GF-D8 (cell line): Measurements from ENCODE around the gene KIT.
"Not testable (repeated sequence)": the region's sequence is repeated elsewhere in the genome, so short reads cannot be mapped to it uniquely, and the experiment has no call there.

Experiments
- DNase-seq: peaks from one replicate; lab custom pipeline; 2025; lab: John Stamatoyannopoulos, UW

The KIT gene

GRCh38 chr4:54657551-54658251 is at the start of gene KIT:
Gene KIT, plus strand, starts transcription at chr4:54657957. Its CDS starts 58 bp downstream, at chr4:54658015.
- DNase-seq = no peak

DNA sequence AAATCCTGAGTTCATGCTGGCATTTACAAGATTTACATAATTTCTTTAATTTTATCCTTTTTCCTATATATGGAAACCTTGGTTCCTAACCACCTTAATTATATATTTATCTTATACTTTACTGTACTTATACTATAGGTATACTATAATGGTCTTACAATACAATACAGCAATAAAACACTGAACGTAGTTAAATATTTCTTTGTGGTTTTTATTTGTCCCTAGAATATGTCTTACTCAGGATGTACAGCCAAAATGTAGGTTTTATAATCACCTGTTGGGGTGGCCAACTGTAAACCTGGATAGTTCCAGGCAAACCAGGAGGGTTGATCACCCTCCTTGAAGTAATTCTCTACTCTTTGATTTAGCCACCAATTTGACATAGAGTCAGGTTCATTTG is 48.4 kb upstream of the KIT start:
- DNase-seq = no peak

DNA sequence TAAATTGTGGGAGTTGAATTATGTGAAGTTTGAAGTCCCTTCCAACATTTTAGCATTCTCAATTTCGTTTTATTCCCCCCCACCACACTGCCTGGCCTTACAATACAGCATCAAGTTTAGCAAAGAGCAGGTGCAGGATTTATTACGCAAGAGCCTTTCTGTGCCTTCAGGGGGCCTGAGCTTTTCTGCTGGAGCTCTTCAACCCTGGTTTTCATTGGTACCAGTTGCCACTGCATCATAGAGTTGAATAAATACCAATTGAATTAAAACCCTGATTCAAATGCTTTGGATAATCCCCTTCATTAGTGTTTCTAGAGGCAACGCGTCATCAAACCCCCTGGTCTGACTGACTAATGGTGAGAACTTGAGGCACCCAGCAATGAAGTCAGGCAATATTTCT is 43.6 kb upstream of the KIT start:
- no peak for DNase-seq

DNA sequence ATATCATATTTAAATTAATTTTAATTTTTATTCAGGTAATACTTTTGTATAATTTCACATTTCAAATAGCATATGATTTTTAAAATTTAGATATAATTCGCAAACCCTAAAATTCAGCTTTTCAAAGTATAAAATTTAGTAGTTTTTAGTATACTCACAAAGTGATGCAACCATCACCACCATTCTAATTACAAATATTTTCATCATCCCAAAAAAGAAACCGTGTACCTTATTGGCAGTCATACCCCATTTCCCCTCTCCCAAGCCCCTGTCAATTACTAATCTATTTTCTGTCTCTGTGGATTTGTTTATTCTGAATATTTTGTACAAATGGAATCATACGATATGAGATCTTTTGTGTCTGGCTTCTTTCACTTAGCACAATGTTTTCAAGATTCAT is 37.0 kb upstream of the KIT start:
- DNase-seq = no peak

DNA sequence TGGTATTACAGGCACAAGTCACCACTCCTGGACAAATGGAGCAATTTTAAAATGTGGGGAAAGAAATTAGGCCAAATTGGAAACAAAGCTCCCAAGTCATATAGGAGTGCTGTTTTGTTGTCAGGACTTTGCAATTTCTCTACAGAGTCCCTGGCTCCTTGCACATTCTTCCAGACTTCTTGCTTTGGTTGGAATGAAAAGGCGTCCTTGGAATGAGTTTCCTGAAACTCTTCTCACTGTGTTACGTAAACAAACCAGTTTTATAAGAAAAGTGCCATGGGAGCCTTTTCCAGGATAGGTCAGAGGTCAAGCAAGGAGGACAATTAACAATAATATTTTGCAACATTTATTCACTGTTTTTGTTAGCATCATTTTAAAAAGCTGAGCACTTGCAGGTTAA is 32.4 kb upstream of the KIT start:
- no peak for DNase-seq

DNA sequence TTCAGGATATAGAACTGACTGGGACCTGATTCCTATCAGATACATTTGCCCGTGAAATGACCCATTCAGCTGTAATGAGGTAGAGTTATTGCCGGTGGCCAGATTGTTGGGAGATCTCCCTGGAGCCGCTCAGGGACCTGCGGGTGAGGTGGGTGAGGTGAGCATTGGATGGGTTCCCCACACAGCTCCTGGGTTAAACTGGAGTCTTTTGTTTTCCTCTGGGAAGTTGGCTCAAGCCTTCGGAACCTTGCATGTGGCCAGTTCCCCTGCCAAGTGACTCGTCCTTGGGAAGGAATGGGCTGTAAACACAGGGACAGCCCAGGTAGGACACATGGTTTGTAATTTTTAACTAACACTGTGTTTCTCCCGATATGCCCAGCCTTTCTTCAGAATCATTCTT is 31.6 kb upstream of the KIT start:
- DNase-seq = no peak

DNA sequence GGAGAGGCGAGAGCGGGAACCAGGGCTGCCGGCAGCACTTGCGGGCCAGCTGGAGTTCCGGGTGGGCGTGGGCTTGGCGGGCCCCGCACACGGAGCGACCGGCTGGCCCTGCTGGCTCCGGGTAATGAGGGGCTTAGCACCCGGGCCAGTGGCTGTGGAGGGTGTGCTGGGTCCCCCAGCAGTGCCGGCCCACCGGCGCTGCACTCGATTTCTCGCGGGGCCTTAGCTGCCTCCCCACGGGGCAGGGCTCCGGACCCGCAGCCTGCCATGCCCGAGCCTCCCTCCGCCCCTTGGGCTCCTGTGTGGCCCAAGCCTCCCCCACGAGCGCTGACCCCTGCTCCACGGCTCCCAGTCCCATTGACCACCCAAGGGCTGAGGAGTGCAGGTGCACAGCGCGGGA is 25.2 kb upstream of the KIT start:
- no peak for DNase-seq

DNA sequence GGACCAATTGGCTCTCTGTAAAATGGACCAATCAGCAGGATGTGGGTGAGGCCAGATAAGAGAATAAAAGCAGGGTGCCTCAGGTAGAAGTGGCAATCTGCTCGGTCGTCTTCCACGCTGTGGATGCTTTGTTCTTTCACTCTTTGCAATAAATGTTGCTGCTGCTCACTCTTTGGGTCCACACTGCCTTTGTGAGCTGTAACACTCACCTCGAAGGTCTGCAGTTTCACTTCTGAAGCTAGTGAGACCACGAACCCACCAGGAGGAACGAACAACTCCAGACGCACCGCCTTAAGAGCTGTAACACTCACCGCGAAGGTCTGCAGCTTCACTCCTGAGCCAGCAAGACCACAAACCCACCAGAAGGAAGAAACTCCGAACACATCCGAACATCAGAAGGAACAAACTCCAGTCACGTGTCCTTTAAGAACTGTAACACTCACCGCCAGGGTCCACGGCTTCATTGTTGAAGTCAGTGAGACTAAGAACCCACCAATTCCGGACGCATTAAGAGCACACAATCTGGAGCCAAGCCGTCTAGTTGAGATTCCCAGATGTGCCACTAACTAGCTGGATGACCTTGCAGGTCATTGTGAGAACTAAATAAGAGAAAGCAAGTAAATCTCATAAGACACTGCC is 24.5 kb upstream of the KIT start:
- DNase-seq = not testable (repeated sequence)

- no peak for DNase-seq
These were observed 22.4 kb upstream of the KIT start for GRCh38 chr4:54635318-54635717.

GRCh38 chr4:54637325-54637724 is 20.4 kb upstream of the KIT start:
- DNase-seq = no peak

DNA sequence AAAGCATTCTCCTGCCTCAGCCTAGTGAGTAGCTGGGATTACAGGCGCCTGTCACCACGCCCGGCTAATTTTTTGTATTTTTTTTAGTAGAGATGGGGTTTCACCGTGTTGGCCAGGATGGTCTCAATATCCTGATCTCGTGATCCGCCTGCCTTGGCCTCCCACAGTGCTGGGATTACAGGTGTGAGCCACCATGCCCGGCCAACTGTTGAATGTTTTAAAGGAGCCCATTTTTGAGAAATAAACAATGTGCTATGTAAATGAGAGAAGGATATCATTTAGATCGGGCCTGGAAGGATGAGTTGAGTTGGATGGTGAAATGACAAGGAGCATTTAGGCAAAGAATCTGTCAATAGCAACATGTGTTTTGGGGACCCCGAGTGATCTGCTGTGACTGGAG is 16.7 kb upstream of the KIT start:
- DNase-seq = not testable (repeated sequence)

DNA sequence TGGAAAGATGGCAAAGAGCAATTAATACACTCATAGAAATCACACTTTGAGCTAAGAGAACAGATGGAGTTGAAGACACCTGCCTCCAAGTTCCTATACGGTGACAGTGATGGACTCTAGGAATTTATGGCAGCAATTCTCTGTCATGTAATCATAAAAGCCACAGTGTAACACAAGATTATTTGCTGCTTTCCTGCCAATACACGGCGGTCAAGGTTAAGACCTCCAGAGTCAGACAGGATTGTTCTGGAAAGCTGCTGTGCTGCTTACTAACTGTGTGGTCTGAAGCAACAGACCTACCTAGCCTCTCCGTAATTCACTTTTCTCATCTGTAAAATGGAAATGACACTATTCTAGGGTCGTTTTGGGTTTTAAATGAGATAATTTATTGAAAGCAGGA is 14.6 kb upstream of the KIT start:
- DNase-seq = no peak

DNA sequence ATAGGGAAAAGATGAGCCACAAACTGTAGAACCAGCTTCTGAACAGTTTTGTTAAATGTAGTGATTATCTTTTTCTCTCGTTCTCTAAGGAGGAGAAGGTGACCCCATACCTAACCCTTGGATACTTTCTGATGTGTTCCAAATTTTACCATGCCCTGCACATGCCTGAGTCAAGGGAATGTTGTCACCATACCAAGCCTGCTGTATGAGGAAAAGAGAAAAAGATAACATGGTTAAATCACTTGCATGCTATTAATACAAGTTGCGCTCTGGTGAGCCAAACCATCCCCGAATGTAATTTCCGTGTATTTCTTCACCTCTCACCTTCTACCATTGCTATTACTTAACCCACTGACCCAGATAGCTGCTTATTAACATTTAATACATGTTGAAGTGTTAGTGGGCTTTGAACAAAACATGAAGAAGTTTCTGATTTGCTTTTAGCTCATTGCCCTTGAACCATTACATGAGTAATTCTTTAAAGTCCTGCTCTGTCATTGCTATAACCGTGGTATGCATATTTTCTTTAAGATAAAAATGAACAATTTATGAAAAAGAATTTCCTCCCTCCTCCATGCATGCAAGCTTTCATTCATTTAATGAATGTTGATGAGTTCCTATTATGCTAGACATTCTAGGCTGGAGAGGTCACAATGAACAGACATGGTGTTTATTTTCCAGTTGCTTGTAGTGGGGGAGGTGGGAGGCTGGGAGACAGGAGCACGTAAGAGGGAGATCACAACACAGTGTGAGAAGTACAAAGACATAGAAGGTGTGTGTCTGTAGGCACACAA is 13.6 kb upstream of the KIT start:
- no peak for DNase-seq

GRCh38 chr4:54645830-54646229 is 11.9 kb upstream of the KIT start:
- DNase-seq = no peak

DNA sequence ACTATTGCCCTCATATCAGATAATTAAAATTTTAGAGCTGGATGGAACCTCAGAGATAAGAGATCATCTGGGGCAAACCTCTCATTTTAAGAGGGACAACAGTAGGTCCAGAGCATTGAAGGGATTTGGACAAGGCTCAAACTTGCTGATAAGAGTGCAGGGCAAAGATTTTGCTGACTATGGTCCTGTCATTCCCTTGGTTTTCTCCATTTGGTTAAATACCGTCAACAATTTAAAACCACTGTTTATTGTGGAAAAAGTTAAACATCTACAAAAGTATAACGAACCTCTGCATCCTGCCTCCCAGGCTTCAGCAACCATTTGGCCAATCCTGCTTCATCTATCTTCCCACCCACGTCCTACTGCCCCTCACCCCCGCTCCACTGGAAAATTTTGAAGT is 10.7 kb upstream of the KIT start:
- DNase-seq = no peak

DNA sequence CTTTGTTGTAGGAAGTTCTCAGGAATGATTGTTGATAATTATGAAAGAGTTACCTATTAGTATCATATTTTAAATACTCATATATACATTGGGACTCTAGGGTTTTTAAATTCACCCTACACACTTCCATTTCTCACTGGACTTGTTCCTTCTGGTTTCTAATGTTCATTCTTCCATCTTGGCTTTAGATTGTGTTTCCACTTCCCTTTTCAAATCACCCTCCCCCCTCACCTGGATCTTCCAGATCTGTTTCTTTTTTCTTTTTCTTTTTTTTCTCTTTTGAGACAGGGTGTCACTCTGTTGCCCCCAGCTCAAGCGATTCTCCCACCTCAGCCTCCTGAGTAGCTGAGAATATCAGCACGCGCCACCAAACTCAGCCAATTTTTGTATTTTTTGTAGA is 6.7 kb upstream of the KIT start:
- DNase-seq = no peak

- no peak for DNase-seq
These were observed 3.0 kb upstream of the KIT start for GRCh38 chr4:54654753-54655152.

DNA sequence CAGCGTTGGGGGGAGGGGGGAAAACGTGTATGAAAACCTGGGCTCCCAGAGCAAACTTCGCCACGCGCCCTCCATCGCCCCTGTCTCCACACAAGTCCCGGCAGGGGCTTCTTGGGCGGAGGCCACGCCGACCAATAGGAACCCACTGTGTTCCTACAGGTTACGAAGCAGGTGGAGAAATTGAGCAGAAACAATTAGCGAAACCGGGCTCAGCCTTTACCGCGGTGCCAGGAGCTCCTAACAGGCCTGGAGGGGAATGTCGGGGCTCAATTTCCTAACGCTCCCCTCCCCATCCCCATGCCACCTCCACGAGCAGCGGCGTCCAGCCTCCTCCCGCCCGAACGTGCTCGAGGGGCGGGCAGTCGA is 589 bp upstream of the KIT start:
- DNase-seq = no peak

- DNase-seq = no peak
These were observed 716 bp downstream of the KIT start for GRCh38 chr4:54658252-54659093.

- DNase-seq = no peak
These were observed 1.6 kb downstream of the KIT start for GRCh38 chr4:54659313-54659712.

- DNase-seq = no peak
These were observed 2.2 kb downstream of the KIT start for GRCh38 chr4:54659749-54660535.

- no peak for DNase-seq
These were observed 2.8 kb downstream of the KIT start for GRCh38 chr4:54660591-54660990.
